Psoas muscle (tissue), 8 donors: Measurements from ENCODE around the gene LRRC4B. TPM values are rescaled to one million over a fixed set of nuclear protein-coding genes. Genes with fewer than 3 reads are reported as not detected.

Source experiments
- ATAC-seq, 4 donors: fragments of 200-7000 bp; cut with Tn5 transposase; one replicate each; pipeline ENCODE4 v1.9.1; 2020; ENCODE audit warnings: moderate library complexity in 3 of 4, mild to moderate bottlenecking in 2 of 4
- DNase-seq, 2 donors: peaks; one replicate each; pipeline ENCODE4 v3.0.0-alpha.2; 2020
- H3K27ac ChIP-seq: fragments of 200-600 bp; one replicate; pipeline ENCODE4 v1.8.0; 2022
- H3K27me3 ChIP-seq, 3 donors: fragments of 200-600 bp in 1 of 3; one replicate each; pipeline versions ENCODE4 v1.6.1 to v1.8.0; 2013 to 2022; ENCODE audit warnings: low read length in 2 of 3, mild to moderate bottlenecking in 2 of 3, moderate library complexity in 1 of 3; ENCODE audit not compliant: insufficient read depth in 3 of 3
- H3K36me3 ChIP-seq, 2 donors: fragments of 200-600 bp in 1 of 2; one replicate each; pipeline versions ENCODE4 v1.6.1 to v1.8.0; 2013 to 2022; ENCODE audit warnings: low read depth in 1 of 2, mild to moderate bottlenecking in 1 of 2, moderate library complexity in 1 of 2; ENCODE audit not compliant: insufficient read depth in 1 of 2
- H3K4me1 ChIP-seq: fragments of 200-600 bp; one replicate; pipeline ENCODE4 v1.8.0; 2022
- H3K4me3 ChIP-seq: fragments of 200-600 bp; one replicate; pipeline ENCODE4 v1.8.0; 2022; ENCODE audit warnings: mild to moderate bottlenecking
- H3K9me3 ChIP-seq: fragments of 200-600 bp; one replicate; pipeline ENCODE4 v1.8.0; 2022
- CTCF ChIP-seq: fragments of 200-600 bp; IDR thresholded peaks from one replicate; pipeline ENCODE4 v1.8.0; 2022; ENCODE audit warnings: antibody characterized with exemption
- WGBS, 3 donors: extraction: QIAGEN DNeasy Blood & Tissue Kit; methylation state at CpG; one replicate each; pipeline versions ENCODE4 v1.1.6 to v1.1.7; 2013; 5-methylcytosine and 5-hydroxymethylcytosine counted together
- intact Hi-C, 2 donors: fragments of 100-400 bp; cut with DNase I; formaldehyde crosslinking; loops; one replicate each; pipeline versions ENCODE4 v1.11.0 to v1.14.2; 2022
- polyA plus RNA-seq, 3 donors: library from polyadenylated mRNA; stranded (reverse); fragments of 200-250 nt; gene quantifications; one replicate each; pipeline ENCODE4 v1.2.3, GENCODE V29; 2013
- total RNA-seq, 4 donors: library from RNA; stranded (reverse); fragmentation: NEBNext Ultra II Directional in 2 of 4; extraction: Animal tissue kit (Norgen Biotek cat#: 25700) in 2 of 4; gene quantifications; one replicate each; pipeline versions ENCODE4 v1.2.1 to v1.2.4, GENCODE V29; 2021 to 2023
- donor health status: healthy with polysubstance abuse.
- donor health status: DM: no; HTN: no; CAD: no; lungs with moderate emphysema.
- donor health status: Bipolar disorder and iron deficiency.
- donor health status: healthy.
- donor health status: DM: yes; HTN: yes; CAD: no.
- donor health status: DM: no; HTN: no; CAD: no.
- donor health status: DM: no; HTN: no; CAD: no.
- donor health status: DM: yes; HTN: yes; CAD: no.

The LRRC4B gene
- total and polyA plus RNA-seq, 7 donors = 0.04 to 1.0 (median 0.32) TPM

- ATAC-seq (no peak), DNase-seq (peak in 1 of 2 donors; percentile 39)
- TF ChIP-seq CTCF = no peak
- 86 to 88% (median 86%) methylated on average over 35 to 37 of the region's 37 CpGs for WGBS, 3 donors
- intact Hi-C loops = no loop called here
- H3K4me3 ChIP-seq = no peak overlapping the region
- peaks cover 17% of the 10 kb centered on the region for H3K4me1 ChIP-seq
- no peak overlapping the region for H3K27ac ChIP-seq
- H3K36me3 ChIP-seq = peaks cover 4 to 50% of the 10 kb centered on the region in 2 donors
- H3K9me3 ChIP-seq = no peaks in the 10 kb centered on the region
- no peaks in the 10 kb centered on the region for H3K27me3 ChIP-seq
Measured at GRCh38 chr19:50480281-50481111, 87.7 kb downstream of the LRRC4B start.

- ATAC-seq = no peak
- no peak for TF ChIP-seq CTCF
- Histone ChIP-seq H3K4me3 (no peak overlapping the region), H3K27ac (no peak overlapping the region), H3K27me3 (no peaks in the 10 kb centered on the region), H3K36me3 (peaks cover 4 to 50% of the 10 kb centered on the region in 2 donors), H3K9me3 (no peaks in the 10 kb centered on the region), H3K4me1 (peaks cover 17% of the 10 kb centered on the region)
- intact Hi-C loops = loop anchor here (5.0 kb wide), 2 partner anchors 32 to 113 kb away; partner anchors contain the start of genes ASPDH (in 1 of the 2), JOSD2 (in 1 of the 2) and NAPSA (in 1 of the 2)
- 89 to 93% (median 92%) methylated on average over 14 to 16 of the region's 16 CpGs for WGBS, 3 donors
- DNase-seq = peak in 1 of 2 donors; percentile 44
Measured at GRCh38 chr19:50479761-50480251, 88.4 kb downstream of the LRRC4B start.

- peak in 1 of 2 donors; percentile 76 for DNase-seq
- H3K27ac ChIP-seq = no peak overlapping the region
- H3K4me3 ChIP-seq = no peak overlapping the region
- peak; percentile 66 for TF ChIP-seq CTCF
- intact Hi-C loops = loop anchor here (5.0 kb wide), 2 partner anchors 33 to 112 kb away; partner anchors contain the start of genes ASPDH (in 1 of the 2), JOSD2 (in 1 of the 2) and NAPSA (in 1 of the 2)
- H3K4me1 ChIP-seq = peaks cover 17% of the 10 kb centered on the region
- no peaks in the 10 kb centered on the region for H3K9me3 ChIP-seq
- WGBS, 3 donors = 74 to 77% (median 76%) methylated on average over 18 to 19 of the region's 19 CpGs
- ATAC-seq = peak; percentile 25 to 51 (median 40)
- H3K36me3 ChIP-seq = peaks cover 4 to 50% of the 10 kb centered on the region in 2 donors
- no peaks in the 10 kb centered on the region for H3K27me3 ChIP-seq
Measured at GRCh38 chr19:50478901-50479715, 89.1 kb downstream of the LRRC4B start.

- peak overlapping the region; percentile 97 for H3K4me3 ChIP-seq
- DNase-seq = peak in 1 of 2 donors; percentile 8
- H3K9me3 ChIP-seq = no peaks in the 10 kb centered on the region
- 92 to 94% (median 92%) methylated on average over 17 of the region's 17 CpGs for WGBS, 3 donors
- no peak for ATAC-seq
- intact Hi-C loops = loop anchor here (5.0 kb wide), 2 partner anchors 34 to 111 kb away; partner anchors contain the start of genes ASPDH (in 1 of the 2), JOSD2 (in 1 of the 2) and NAPSA (in 1 of the 2)
- no peak for TF ChIP-seq CTCF
- H3K27ac ChIP-seq = no peak overlapping the region
- H3K27me3 ChIP-seq = no peaks in the 10 kb centered on the region
- H3K4me1 ChIP-seq = peaks cover 17% of the 10 kb centered on the region
- peaks cover 4 to 47% of the 10 kb centered on the region in 2 donors for H3K36me3 ChIP-seq
Measured at GRCh38 chr19:50477751-50478515, 90.3 kb downstream of the LRRC4B start.
